Epithelial cell of proximal tubule (primary cell): ENCODE results near the gene BLNK. TPM values are rescaled to one million over a fixed set of nuclear protein-coding genes. Genes with fewer than 3 reads are reported as not detected.

ENCODE experiments used
- DNase-seq: peaks from one replicate; pipeline ENCODE4 v3.0.0-alpha.2; 2011; ENCODE audit warnings: low read depth
- H3K4me3 ChIP-seq: 2 replicates; pipeline ENCODE4 v1.5.1; 2011; ENCODE audit warnings: low read depth, mild to moderate bottlenecking, low read length
- CTCF ChIP-seq: conservative IDR thresholded peaks from 2 replicates; pipeline ENCODE4 v1.5.1; 2012; ENCODE audit warnings: low read depth, mild to moderate bottlenecking, low read length
- total RNA-seq: library from RNA; depleted of rRNA; stranded (reverse); fragments of >200 nt; gene quantifications from 2 replicates; pipeline ENCODE4 v1.2.3, GENCODE V29; 2015

Gene BLNK
- total RNA-seq, 1 donor from 2014 or later = 0.12 TPM

DNA sequence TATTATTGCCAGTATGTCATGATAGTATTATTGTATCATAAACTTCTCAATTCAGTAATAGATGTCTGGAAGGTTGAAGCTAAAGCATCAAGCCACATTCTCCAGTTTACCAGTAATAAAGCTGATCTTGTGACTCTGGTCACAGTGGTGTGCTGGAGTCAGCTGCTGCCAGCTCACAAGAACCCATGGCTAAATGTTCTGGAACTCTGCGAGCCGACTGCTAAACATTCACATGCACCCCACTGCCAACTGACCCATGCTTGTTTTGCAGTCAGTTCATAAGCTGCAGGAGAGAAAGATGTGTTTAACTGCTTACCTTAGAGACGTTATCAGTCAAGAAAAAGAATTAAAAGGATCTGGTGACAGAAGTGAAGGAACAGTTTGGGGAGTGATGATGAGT is 27.0 kb upstream of the BLNK start:
- no peak overlapping the region for H3K4me3 ChIP-seq

DNA sequence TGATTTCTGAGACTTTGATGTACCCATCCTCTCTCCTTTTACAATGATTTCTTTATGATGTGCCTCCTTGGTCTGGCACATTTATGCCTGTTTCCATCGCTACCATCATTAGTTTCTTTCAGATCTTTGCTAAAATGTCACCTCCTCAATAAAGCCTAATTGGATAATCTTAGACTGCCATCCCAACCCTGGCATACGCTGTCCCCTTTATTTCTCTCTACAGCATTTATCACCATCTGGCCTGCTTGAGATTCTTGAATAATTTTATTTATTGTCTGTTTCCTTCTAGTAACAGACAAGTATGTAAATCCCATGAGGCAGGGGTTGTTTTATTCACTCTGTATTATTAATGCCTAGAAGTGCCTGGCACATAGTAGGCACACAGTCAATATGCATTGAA is 26.1 kb upstream of the BLNK start:
- no peak overlapping the region for H3K4me3 ChIP-seq
- no peak for TF ChIP-seq CTCF
- no peak for DNase-seq

More for the DNA sequence above, 27.0 kb upstream of the BLNK start:
- no peak for TF ChIP-seq CTCF
- no peak for DNase-seq

GRCh38 chr10:96295475-96295874 is 24.1 kb upstream of the BLNK start:
- H3K4me3 ChIP-seq = no peak overlapping the region
- no peak for DNase-seq
- no peak for TF ChIP-seq CTCF

GRCh38 chr10:96292971-96293920 is 21.9 kb upstream of the BLNK start:
- TF ChIP-seq CTCF = peak; percentile 74
- peak; percentile 37 for DNase-seq
- no peak overlapping the region for H3K4me3 ChIP-seq

- no peak for TF ChIP-seq CTCF
- DNase-seq = no peak
- H3K4me3 ChIP-seq = no peak overlapping the region
Observed at GRCh38 chr10:96290368-96291133, 19.2 kb upstream of the BLNK start.

DNA sequence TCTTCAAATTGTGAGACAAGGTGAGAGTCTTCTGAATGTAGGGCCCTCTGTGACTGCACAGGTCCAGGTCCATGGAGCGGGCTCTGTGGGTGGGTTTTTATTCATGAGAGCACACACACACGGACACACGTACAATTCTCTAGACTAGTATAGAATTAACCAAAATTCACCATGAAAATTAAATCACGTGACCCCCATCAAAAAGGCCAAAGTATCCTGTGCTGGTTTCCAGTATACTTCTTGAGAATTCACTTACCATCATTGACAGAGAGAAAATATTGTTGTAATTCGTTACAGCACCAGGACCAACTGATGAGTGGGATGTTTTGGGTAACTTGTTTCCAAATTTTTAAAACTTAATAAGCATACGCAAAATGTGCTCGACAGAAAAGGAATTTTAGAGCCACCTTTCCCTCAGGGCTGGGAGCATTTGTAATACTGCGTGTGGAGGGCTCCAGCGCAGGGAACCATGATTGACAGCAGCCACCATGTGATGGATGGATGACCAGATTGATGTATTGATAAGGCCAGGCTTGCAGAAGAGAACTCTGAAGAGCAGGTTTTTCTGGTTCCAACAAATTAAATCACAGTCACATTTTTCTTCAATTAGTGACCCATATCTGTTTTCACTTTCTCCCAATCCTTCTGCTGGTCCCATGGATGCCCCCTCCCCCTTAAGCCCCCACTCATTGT is 18.0 kb upstream of the BLNK start:
- H3K4me3 ChIP-seq = no peak overlapping the region
- no peak for TF ChIP-seq CTCF
- DNase-seq = no peak
